H1 (cell line): Measurements from ENCODE around the gene AEBP1. TPM values are rescaled to one million over a fixed set of nuclear protein-coding genes. Genes with fewer than 3 reads are reported as not detected.

Experiments
- HDAC6 ChIP-seq: IDR thresholded peaks from one replicate; pipeline ENCODE4 v1.7.1; 2012; ENCODE audit warnings: low read depth, mild to moderate bottlenecking, inconsistent platforms, low read length, moderate library complexity
- NRF1 ChIP-seq: IDR thresholded peaks from 2 replicates; pipeline ENCODE4 v1.6.1; 2011; ENCODE audit warnings: mild to moderate bottlenecking, low read depth, low read length, improper control_type of control experiment
- RNF2 ChIP-seq: fragments of 200-900, 300-1000 bp; sonication (generic); IDR thresholded peaks from 2 replicates; pipeline ENCODE4 v1.7.1; 2016; ENCODE audit warnings: borderline replicate concordance, low read depth, mild to moderate bottlenecking, antibody characterized with exemption, low read length; ENCODE audit not compliant: poor library complexity, severe bottlenecking; ENCODE audit errors: missing control alignments
- SP1 ChIP-seq: IDR thresholded peaks from 2 replicates; pipeline ENCODE4 v1.6.1; 2011; ENCODE audit warnings: low read depth, low read length
- polyA plus RNA-seq, 7 experiments: library from polyadenylated mRNA; depleted of rRNA in 3 of 7; stranded (reverse) in 5 of 7; unstranded in 2 of 7; fragments of >200 nt in 5 of 7; fragments of 200-250 nt in 2 of 7; gene quantifications; 1 replicate in 5 of 7; 2 replicates in 1 of 7; 4 replicates in 1 of 7; pipeline versions ENCODE4 v1.2.1 to v1.2.3, GENCODE V29; 2011 to 2013; ENCODE audit warnings: missing spikeins in 2 of 7, mixed read lengths in 2 of 7
- total RNA-seq: library from RNA; stranded (reverse); fragmentation: NEBNext Ultra II Directional; extraction: Animal tissue kit (Norgen Biotek cat#: 25700); gene quantifications from 2 replicates; pipeline ENCODE4 v1.2.1, GENCODE V29; 2021

AEBP1 gene
- total and polyA plus RNA-seq, 2 of the 8 experiments (the other 6 are each of a cell fraction or from before 2014, with no cell fraction given): 10.4 to 41.2 TPM

GRCh38 chr7:44106311-44107065 is 2.3 kb downstream of the AEBP1 start (continued):
- no peak for TF ChIP-seq NRF1
- no peak for TF ChIP-seq HDAC6
- TF ChIP-seq SP1: no peak
- TF ChIP-seq RNF2: no peak
